CD4-positive, alpha-beta T cell (primary cell): ENCODE measurements around the gene PGBD5. TPM values are rescaled to one million over a fixed set of nuclear protein-coding genes. Genes with fewer than 3 reads are reported as not detected.

Source experiments
- ATAC-seq: fragments of 200-7000 bp; cut with Tn5 transposase; one replicate; pipeline ENCODE4 v1.10.0; 2022; ENCODE audit warnings: mild to moderate bottlenecking; ENCODE audit not compliant: poor library complexity
- CTCF ChIA-PET: fragments of 350-600 bp; sonication (Branson Sonifier 250); formaldehyde crosslinking; loops from one replicate; lab custom pipeline; 2021; ENCODE audit warnings: antibody characterized with exemption, inconsistent platforms; lab: Charles Lee
- POLR2A ChIA-PET: fragments of 350-600 bp; sonication (Branson Sonifier 250); formaldehyde crosslinking; loops from one replicate; lab custom pipeline; 2021; ENCODE audit warnings: antibody characterized with exemption, inconsistent platforms; lab: Charles Lee
- DNase-seq, 14 experiments: peaks; one replicate each; pipeline ENCODE4 v3.0.0-alpha.2; 2013 to 2020; ENCODE audit warnings: mixed read lengths in 2 of 14
- H3K27ac ChIP-seq, 2 donors: one replicate each; pipeline versions ENCODE4 v1.5.1 to v1.7.0; 2013; ENCODE audit warnings: low read length in 2 of 2, low read depth in 1 of 2, mild to moderate bottlenecking in 1 of 2
- H3K27me3 ChIP-seq, 2 experiments: 1 replicate in 1 of 2; 2 replicates in 1 of 2; pipeline versions ENCODE4 v1.6.1 to v1.7.0; 2013; ENCODE audit warnings: low read length in 2 of 2, control low read depth in 1 of 2, mild to moderate bottlenecking in 1 of 2, moderate library complexity in 1 of 2; ENCODE audit not compliant: insufficient read depth in 2 of 2, control insufficient read depth in 1 of 2
- H3K36me3 ChIP-seq: one replicate; pipeline ENCODE4 v1.6.1; 2013; ENCODE audit warnings: low read length, control low read depth; ENCODE audit not compliant: insufficient read depth
- H3K4me1 ChIP-seq: one replicate; pipeline ENCODE4 v1.6.1; 2013; ENCODE audit warnings: low read length, control low read depth; ENCODE audit not compliant: insufficient read depth
- H3K4me3 ChIP-seq: one replicate; pipeline ENCODE4 v1.5.1; 2013; ENCODE audit warnings: mild to moderate bottlenecking, low read length, moderate library complexity
- H3K9me3 ChIP-seq, 2 experiments: 1 replicate in 1 of 2; 2 replicates in 1 of 2; pipeline versions ENCODE4 v1.6.1 to v1.7.0; 2013; ENCODE audit warnings: low read length in 2 of 2, mild to moderate bottlenecking in 2 of 2, control low read depth in 1 of 2, moderate library complexity in 1 of 2; ENCODE audit not compliant: control insufficient read depth in 1 of 2, insufficient read depth in 1 of 2
- H3K27ac Mint-ChIP-seq: one replicate; pipeline ENCODE4 v1.8.0; 2020; ENCODE audit warnings: mixed read lengths
- H3K27me3 Mint-ChIP-seq: one replicate; pipeline ENCODE4 v1.8.0; 2021; ENCODE audit warnings: mixed read lengths
- H3K36me3 Mint-ChIP-seq: one replicate; pipeline ENCODE4 v1.8.0; 2021; ENCODE audit warnings: low read depth, mixed read lengths
- H3K4me1 Mint-ChIP-seq: one replicate; pipeline ENCODE4 v1.8.0; 2021; ENCODE audit warnings: low read depth, mixed read lengths
- H3K4me3 Mint-ChIP-seq: one replicate; pipeline ENCODE4 v1.8.0; 2020; ENCODE audit warnings: mild to moderate bottlenecking, mixed read lengths
- H3K9me3 Mint-ChIP-seq: one replicate; pipeline ENCODE4 v1.8.0; 2020; ENCODE audit warnings: mixed read lengths
- CTCF ChIP-seq: fragments of 200-600 bp; IDR thresholded peaks from one replicate; pipeline ENCODE4 v1.8.0; 2022; ENCODE audit warnings: antibody characterized with exemption, mild to moderate bottlenecking
- intact Hi-C, 2 experiments: fragments of 100-400 bp; cut with DNase I in 1 of 2; cut with micrococcal nuclease in 1 of 2; formaldehyde crosslinking; loops; one replicate each; pipeline versions ENCODE4 v1.15.1 to v1.9.0; 2023 to 2025; cut with DNase I, micrococcal nuclease
- total RNA-seq, 174 experiments: library from RNA in 2 of 174; stranded (reverse) in 2 of 174; gene quantifications; one replicate each; pipeline ENCODE4 v1.2.3 and lab custom pipeline; 2021 to 2026

The PGBD5 gene
- total RNA-seq, 2 experiments from 2014 or later, result not detected

GRCh38 chr1:230394134-230394533, 32.0 kb downstream of the PGBD5 start:
- no peak overlapping the region for H3K27ac Mint-ChIP-seq
- intact Hi-C loops, result no loop called here
- H3K27me3 ChIP-seq, result peaks cover 3 to 11% of the 10 kb centered on the region in 2 experiments
- ChIA-PET POLR2A (no interaction called here), CTCF (no interaction called here)
- H3K27ac ChIP-seq, result no peak overlapping the region
- H3K4me3 Mint-ChIP-seq, result no peak overlapping the region
- peaks cover 31% of the 10 kb centered on the region for H3K27me3 Mint-ChIP-seq
- no peaks in the 10 kb centered on the region for H3K36me3 ChIP-seq
- ATAC-seq, result no peak
- no peaks in the 10 kb centered on the region for H3K4me1 Mint-ChIP-seq
- H3K36me3 Mint-ChIP-seq, result no peaks in the 10 kb centered on the region
- no peak for DNase-seq
- H3K9me3 ChIP-seq, result peaks cover 0 to 23% of the 10 kb centered on the region in 2 experiments
- no peaks in the 10 kb centered on the region for H3K9me3 Mint-ChIP-seq
- TF ChIP-seq CTCF, result no peak
- no peak overlapping the region for H3K4me3 ChIP-seq
- no peaks in the 10 kb centered on the region for H3K4me1 ChIP-seq

- POLR2A ChIA-PET, result no interaction called here
- intact Hi-C loops, result no loop called here
These were observed 32.4 kb downstream of the PGBD5 start for GRCh38 chr1:230393722-230394121.

GRCh38 chr1:230392920-230393521, 33.1 kb downstream of the PGBD5 start:
- H3K36me3 ChIP-seq, result no peaks in the 10 kb centered on the region
- H3K9me3 ChIP-seq, result peaks cover 0 to 28% of the 10 kb centered on the region in 2 experiments
- DNase-seq, result no peak
- ChIA-PET CTCF (no interaction called here), POLR2A (no interaction called here)
- intact Hi-C loops, result no loop called here
- H3K27ac ChIP-seq, result no peak overlapping the region
- Mint-ChIP-seq H3K27ac (no peak overlapping the region), H3K4me1 (no peaks in the 10 kb centered on the region), H3K4me3 (no peak overlapping the region), H3K27me3 (peaks cover 24% of the 10 kb centered on the region), H3K36me3 (no peaks in the 10 kb centered on the region), H3K9me3 (no peaks in the 10 kb centered on the region)
- H3K4me3 ChIP-seq, result no peak overlapping the region
- no peaks in the 10 kb centered on the region for H3K4me1 ChIP-seq
- no peak for TF ChIP-seq CTCF
- no peak for ATAC-seq
- H3K27me3 ChIP-seq, result peaks cover 3 to 11% of the 10 kb centered on the region in 2 experiments

More at GRCh38 chr1:230393722-230394121, 32.4 kb downstream of the PGBD5 start:
- no peaks in the 10 kb centered on the region for H3K4me1 Mint-ChIP-seq
- Histone ChIP-seq H3K27me3 (peaks cover 3 to 11% of the 10 kb centered on the region in 2 experiments), H3K4me1 (no peaks in the 10 kb centered on the region), H3K9me3 (peaks cover 0 to 28% of the 10 kb centered on the region in 2 experiments), H3K4me3 (no peak overlapping the region), H3K27ac (no peak overlapping the region), H3K36me3 (no peaks in the 10 kb centered on the region)
- no peak for TF ChIP-seq CTCF
- peaks cover 31% of the 10 kb centered on the region for H3K27me3 Mint-ChIP-seq
- ATAC-seq, result no peak
- no peak for DNase-seq
- no peaks in the 10 kb centered on the region for H3K36me3 Mint-ChIP-seq
- no peak overlapping the region for H3K27ac Mint-ChIP-seq
- CTCF ChIA-PET, result no interaction called here
- H3K9me3 Mint-ChIP-seq, result no peaks in the 10 kb centered on the region
- H3K4me3 Mint-ChIP-seq, result no peak overlapping the region
